Right hindlimb (tissue), 1 donor: ENCODE results near the gene HEMGN.

ENCODE experiments used
- DNase-seq: peaks from one replicate; pipeline ENCODE4 v3.0.0-alpha.2; 2018

Gene HEMGN

GRCh38 chr9:97925497-97926334 lies 12.3 kb downstream of the HEMGN start:
- DNase-seq: no peak

GRCh38 chr9:97924386-97924785 lies 13.6 kb downstream of the HEMGN start:
- DNase-seq: no peak

DNA sequence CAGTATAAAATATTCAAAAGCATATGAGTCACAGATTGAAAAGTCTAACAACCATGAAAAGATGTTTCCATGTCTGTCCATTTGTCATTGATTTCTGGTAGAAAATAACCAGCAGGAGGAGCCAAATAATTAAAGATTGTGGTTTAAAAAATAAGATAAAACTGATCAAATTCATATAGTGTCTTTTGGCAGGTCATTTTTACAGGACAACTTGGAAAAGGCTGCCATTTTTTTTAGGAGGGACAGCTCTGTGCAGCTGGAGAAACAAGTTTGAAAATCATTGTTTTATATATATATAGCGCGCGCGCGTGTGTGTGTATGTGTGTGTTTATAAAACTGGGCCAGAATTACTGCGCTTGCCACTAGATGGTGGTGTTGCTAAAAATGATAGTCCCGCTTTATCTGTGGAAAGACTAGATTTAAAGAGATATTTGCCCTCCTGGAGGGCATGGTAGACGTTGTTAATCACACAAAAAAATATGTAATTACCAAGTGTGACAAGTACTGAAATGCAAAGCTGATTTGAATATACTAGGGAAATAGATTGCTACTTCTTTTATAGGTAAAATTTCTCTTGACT lies 14.4 kb downstream of the HEMGN start:
- peak; percentile 84 for DNase-seq

- DNase-seq: peak; percentile 98
These were observed 15.8 kb downstream of the HEMGN start, which contains the start of gene TRMO for GRCh38 chr9:97921959-97922724. Gene TRMO (minus strand): TSS chr9:97922500. CDS start chr9:97922493, 7 bp downstream.

GRCh38 chr9:97919217-97919813 lies 18.7 kb downstream of the HEMGN start:
- DNase-seq: no peak

DNA sequence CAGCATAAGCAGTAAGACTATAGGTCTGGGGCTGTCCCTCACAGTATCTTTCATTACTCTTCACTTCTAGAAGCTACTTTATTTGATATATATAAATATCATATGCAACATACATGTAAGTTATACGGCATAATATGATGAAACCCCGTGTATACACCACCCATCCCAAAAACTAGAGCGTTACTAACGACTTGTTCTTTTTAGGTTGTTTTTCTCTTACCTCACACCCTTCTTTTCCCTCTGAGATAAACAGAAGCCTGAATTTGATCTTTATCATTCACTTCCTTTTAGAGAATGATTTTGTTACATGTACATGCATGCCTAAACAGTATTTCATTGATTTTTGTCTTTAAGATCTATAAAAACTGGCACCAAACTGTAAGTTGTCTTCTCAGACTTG lies 19.4 kb downstream of the HEMGN start:
- no peak for DNase-seq

DNA sequence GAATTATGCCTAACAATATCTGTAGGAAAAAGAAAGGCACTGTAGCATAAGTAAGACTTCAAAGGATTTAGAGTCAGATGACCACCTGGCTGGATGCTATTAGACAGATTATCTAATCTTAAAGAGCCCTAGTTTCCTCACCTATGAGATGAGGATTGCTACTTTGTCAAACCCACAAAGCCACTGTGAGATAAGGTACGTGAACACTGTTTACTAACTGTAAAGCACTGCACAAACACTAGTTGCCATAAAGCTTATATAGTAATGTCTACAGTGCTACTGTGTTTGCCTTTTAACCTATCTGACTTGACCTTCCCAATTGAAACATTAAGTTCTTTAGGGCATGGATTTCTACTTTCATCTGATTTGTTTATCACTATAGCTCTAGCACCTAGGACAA lies 26.0 kb downstream of the HEMGN start:
- DNase-seq: no peak

- no peak for DNase-seq
These were observed 26.4 kb downstream of the HEMGN start for GRCh38 chr9:97911528-97911927.

DNA sequence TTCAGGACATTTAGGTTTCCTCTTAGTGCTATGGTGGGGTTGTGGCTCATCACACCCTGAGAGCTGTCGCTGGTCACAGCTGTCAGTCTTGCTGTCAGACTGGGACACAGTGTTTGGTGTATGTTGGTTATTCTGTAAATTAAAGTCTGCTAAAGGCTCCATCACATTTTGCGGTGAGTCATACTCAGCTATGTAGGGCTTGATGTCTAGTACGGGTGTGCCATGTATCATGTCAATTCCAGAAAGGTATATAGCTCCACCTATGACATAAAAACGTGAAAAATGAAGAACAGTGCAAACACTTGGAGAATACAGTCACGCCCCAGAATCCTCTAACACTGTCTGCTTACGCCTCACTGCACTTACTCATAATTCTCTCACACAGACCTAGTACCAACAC lies 27.6 kb downstream of the HEMGN start:
- no peak for DNase-seq

DNA sequence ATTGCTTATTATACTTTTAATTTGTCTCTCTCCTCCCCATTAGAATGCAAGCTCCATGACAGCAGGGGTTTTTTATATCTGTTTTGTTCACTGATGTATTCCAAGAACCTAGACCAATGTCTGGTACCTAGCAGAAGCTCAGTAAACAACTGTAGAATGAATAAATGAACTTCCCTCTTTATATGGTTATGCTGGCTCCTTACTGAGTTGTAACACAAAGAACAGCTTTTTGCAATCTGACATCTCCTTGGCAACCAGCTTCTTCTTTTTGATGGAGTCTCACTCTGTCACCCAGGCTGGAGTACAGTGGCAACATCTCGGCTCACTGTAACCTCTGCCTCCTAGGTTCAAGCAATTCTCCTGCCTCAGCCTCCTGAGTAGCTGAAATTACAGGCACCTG lies 29.3 kb downstream of the HEMGN start:
- no peak for DNase-seq

- DNase-seq: no peak
These were observed 30.3 kb downstream of the HEMGN start for GRCh38 chr9:97907632-97908031.

DNA sequence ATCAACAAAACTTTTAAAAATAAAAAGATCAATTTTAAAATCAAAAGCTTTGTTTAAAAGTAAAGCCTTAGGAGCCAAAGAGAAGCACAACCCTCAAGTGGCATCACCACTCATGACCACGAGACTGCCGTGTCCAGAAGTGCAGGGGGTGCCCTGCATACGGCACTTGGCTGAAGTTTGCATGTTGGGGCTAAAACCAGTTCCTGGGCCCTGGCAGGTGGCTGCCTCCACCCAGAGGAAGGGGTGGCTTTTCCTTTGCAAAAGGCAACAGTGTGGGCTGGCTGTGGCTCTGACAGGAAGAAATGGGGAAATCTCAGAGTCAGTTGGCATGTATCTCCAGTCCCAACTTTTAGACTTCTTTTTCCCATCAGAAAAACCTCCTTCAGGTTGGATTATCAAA lies 30.9 kb downstream of the HEMGN start:
- DNase-seq: no peak

GRCh38 chr9:97906236-97906831 lies 31.6 kb downstream of the HEMGN start:
- no peak for DNase-seq

- DNase-seq: no peak
These were observed 32.7 kb downstream of the HEMGN start for GRCh38 chr9:97905228-97905627.

GRCh38 chr9:97904725-97905124 lies 33.2 kb downstream of the HEMGN start:
- DNase-seq: no peak

DNA sequence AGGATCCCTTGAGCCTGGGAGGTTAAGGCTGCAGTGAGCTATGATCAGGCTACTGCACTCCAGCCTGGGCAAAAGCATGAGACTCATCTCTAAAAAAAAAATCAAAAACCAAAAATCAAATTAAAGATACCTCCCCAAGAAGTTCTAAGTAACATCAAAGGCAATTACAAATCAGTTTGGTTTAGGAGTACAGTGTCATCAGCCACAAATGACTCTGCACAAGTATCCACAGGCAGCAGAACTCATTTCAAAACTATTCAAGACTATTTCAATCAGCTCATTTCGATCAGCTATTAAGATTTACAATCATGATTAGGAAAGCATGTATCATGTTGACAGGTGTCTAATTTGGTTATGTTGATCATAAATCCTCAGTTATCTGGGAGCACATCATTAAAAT lies 34.8 kb downstream of the HEMGN start:
- no peak for DNase-seq

GRCh38 chr9:97900738-97901565 lies 37.0 kb downstream of the HEMGN start:
- DNase-seq: no peak

DNA sequence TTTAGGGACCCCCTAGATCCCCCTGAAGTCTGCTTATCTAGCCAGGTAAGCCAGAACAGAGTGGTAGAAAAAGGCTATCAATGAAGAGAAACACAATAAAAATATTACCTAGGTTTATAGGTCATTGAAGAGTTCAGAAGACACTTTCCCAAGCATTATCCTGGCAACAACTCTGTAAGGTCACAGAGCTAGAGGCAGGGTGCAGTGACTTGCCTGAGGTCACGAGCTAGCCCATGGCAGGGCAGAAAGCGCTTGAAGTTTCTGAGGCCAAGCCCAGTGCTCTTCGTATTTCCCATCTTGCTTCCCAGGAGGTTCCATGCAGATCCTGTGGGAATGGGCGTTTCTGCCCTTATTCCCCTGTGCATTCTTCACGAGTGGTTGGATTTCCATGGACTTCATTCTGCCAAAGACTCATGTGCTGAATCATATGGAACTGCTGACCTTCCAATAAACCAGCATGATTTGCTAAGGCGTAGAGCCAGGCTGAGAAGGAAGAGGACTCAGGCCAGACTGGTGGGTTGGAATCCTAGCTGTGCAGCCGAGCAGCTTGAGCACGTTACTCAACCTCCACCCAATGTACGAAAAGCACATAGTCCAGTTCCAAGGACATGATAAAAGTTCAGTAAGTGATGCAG lies 37.8 kb downstream of the HEMGN start:
- DNase-seq: no peak

- DNase-seq: no peak
These were observed 42.2 kb downstream of the HEMGN start for GRCh38 chr9:97895695-97896332.

GRCh38 chr9:97895211-97895610 lies 42.8 kb downstream of the HEMGN start:
- DNase-seq: no peak

GRCh38 chr9:97892421-97892820 lies 45.6 kb downstream of the HEMGN start:
- no peak for DNase-seq
